SH-SY5Y (cell line): ENCODE data around the gene CNPY2.

Source experiments
- GATA2 ChIP-seq: IDR thresholded peaks from 2 replicates; pipeline ENCODE4 v1.6.1; 2011; ENCODE audit warnings: mild to moderate bottlenecking, low read depth, low read length
- GATA3 ChIP-seq: IDR thresholded peaks from 2 replicates; pipeline ENCODE4 v1.6.1; 2011; ENCODE audit warnings: low read depth, mild to moderate bottlenecking, low read length, moderate library complexity

- TF ChIP-seq GATA3: no peak
- TF ChIP-seq GATA2: no peak
These were observed 54.1 kb downstream of the CNPY2 start for GRCh38 chr12:56261503-56262232.
